IMR-90 (cell line): ENCODE measurements around the gene PHC2. TPM values are rescaled to one million over a fixed set of nuclear protein-coding genes. Genes with fewer than 3 reads are reported as not detected.

Experiments
- ATAC-seq: fragments of 200-7000 bp; cut with Tn5 transposase; 2 replicates; pipeline ENCODE4 v1.9.1; 2020; ENCODE audit warnings: low read depth, mild to moderate bottlenecking, moderate library complexity
- BruUV-seq: library from RNA; stranded (reverse); fragments of 400-500 nt; replicated peaks from 2 replicates; lab custom pipeline; 2021; lab: Mats Ljungman, UMichigan
- CTCF ChIA-PET: fragments of 300-600 bp; formaldehyde crosslinking; extraction: SDS; loops from one replicate; lab custom pipeline; 2021; ENCODE audit warnings: antibody characterized with exemption; lab: Yijun Ruan, JAX
- POLR2A ChIA-PET: fragments of 300-600 bp; sonication (Branson Sonifier 250); formaldehyde crosslinking; loops from one replicate; lab custom pipeline; 2022; ENCODE audit warnings: antibody characterized with exemption; ENCODE audit not compliant: unreplicated experiment; lab: Charles Lee
- DNase-seq: peaks from one replicate; pipeline ENCODE4 v3.0.0; 2013
- H2AFZ ChIP-seq: replicated peaks from 2 replicates; pipeline ENCODE3; 2013; ENCODE audit warnings: low read length, mild to moderate bottlenecking; ENCODE audit not compliant: poor library complexity
- H2AK5ac ChIP-seq: 2 replicates; pipeline ENCODE4 v1.6.1; 2013; ENCODE audit warnings: low read depth, low read length, inconsistent platforms
- H2AK9ac ChIP-seq: replicated peaks from 2 replicates; pipeline ENCODE3; 2013; ENCODE audit warnings: mild to moderate bottlenecking, low read depth, low read length, moderate library complexity; ENCODE audit not compliant: poor library complexity
- H2BK120ac ChIP-seq: 2 replicates; pipeline ENCODE4 v1.6.1; 2013; ENCODE audit warnings: low read depth, low read length, inconsistent platforms
- H2BK15ac ChIP-seq: 3 replicates; pipeline ENCODE4 v1.6.1; 2013; ENCODE audit warnings: low read depth, low read length, inconsistent platforms
- H2BK20ac ChIP-seq: 2 replicates; pipeline ENCODE4 v1.6.1; 2013; ENCODE audit warnings: low read depth, mild to moderate bottlenecking, inconsistent platforms, low read length, moderate library complexity
- H2BK5ac ChIP-seq: 2 replicates; pipeline ENCODE4 v1.6.1; 2013; ENCODE audit warnings: mild to moderate bottlenecking, low read depth, low read length, inconsistent platforms; ENCODE audit not compliant: poor library complexity, severe bottlenecking
- H3K14ac ChIP-seq: replicated peaks from 2 replicates; pipeline ENCODE4 v1.6.1; 2013; ENCODE audit warnings: low read depth, low read length, inconsistent platforms
- H3K18ac ChIP-seq: 2 replicates; pipeline ENCODE4 v1.6.1; 2013; ENCODE audit warnings: low read depth, low read length, control low read depth
- H3K23ac ChIP-seq: 2 replicates; pipeline ENCODE4 v1.6.1; 2013; ENCODE audit warnings: low read depth, low read length, inconsistent platforms
- H3K27ac ChIP-seq: 2 replicates; pipeline ENCODE4 v1.5.1; 2013; ENCODE audit warnings: mild to moderate bottlenecking, control low read depth, low read length; ENCODE audit not compliant: insufficient read depth
- H3K27me3 ChIP-seq: 2 replicates; pipeline ENCODE4 v1.6.1; 2013; ENCODE audit warnings: low read length; ENCODE audit not compliant: control insufficient read depth, insufficient read depth
- H3K36me3 ChIP-seq: 2 replicates; pipeline ENCODE4 v1.6.1; 2013; ENCODE audit warnings: low read length, mixed read lengths; ENCODE audit not compliant: control insufficient read depth, insufficient read depth
- H3K4ac ChIP-seq: 2 replicates; pipeline ENCODE4 v1.6.1; 2013; ENCODE audit warnings: low read depth, low read length, inconsistent platforms
- H3K4me1 ChIP-seq: 2 replicates; pipeline ENCODE4 v1.6.1; 2013; ENCODE audit warnings: low read length, mixed read lengths; ENCODE audit not compliant: control insufficient read depth, insufficient read depth
- H3K4me2 ChIP-seq: 2 replicates; pipeline ENCODE4 v1.6.1; 2013; ENCODE audit warnings: low read depth, mild to moderate bottlenecking, control low read depth, low read length, moderate library complexity
- H3K4me3 ChIP-seq: 2 replicates; pipeline ENCODE4 v1.5.1; 2013; ENCODE audit warnings: low read depth, mild to moderate bottlenecking, control low read depth, low read length, moderate library complexity; ENCODE audit not compliant: insufficient read depth
- H3K56ac ChIP-seq: 2 replicates; pipeline ENCODE4 v1.6.1; 2013; ENCODE audit warnings: low read length, inconsistent platforms; ENCODE audit not compliant: insufficient read depth; ENCODE audit errors: extremely low read depth
- H3K79me1 ChIP-seq, 2 experiments: 2 replicates each; pipeline ENCODE4 v1.6.1; 2013; ENCODE audit warnings: low read length in 2 of 2, inconsistent platforms in 1 of 2, low read depth in 1 of 2
- H3K9ac ChIP-seq: 2 replicates; pipeline ENCODE4 v1.6.1; 2013; ENCODE audit warnings: low read depth, low read length, control low read depth
- H3K9me1 ChIP-seq: 2 replicates; pipeline ENCODE4 v1.6.1; 2013; ENCODE audit warnings: low read length, inconsistent platforms; ENCODE audit not compliant: insufficient read depth
- H3K9me3 ChIP-seq: 2 replicates; pipeline ENCODE4 v1.6.1; 2013; ENCODE audit warnings: low read length; ENCODE audit not compliant: control insufficient read depth, insufficient read depth
- H4K20me1 ChIP-seq: 2 replicates; pipeline ENCODE4 v1.6.1; 2013; ENCODE audit warnings: low read length, inconsistent platforms; ENCODE audit not compliant: insufficient read depth
- H4K5ac ChIP-seq: 2 replicates; pipeline ENCODE4 v1.6.1; 2013; ENCODE audit warnings: mild to moderate bottlenecking, low read depth, low read length, control low read depth
- H4K8ac ChIP-seq, 2 experiments: 2 replicates each; pipeline ENCODE4 v1.6.1; 2013; ENCODE audit warnings: low read depth in 2 of 2, low read length in 2 of 2, control low read depth in 1 of 2, inconsistent platforms in 1 of 2
- H4K91ac ChIP-seq: 2 replicates; pipeline ENCODE4 v1.6.1; 2013; ENCODE audit warnings: low read depth, low read length, inconsistent platforms; ENCODE audit not compliant: insufficient read depth
- BHLHE40 ChIP-seq: fragments of 150-350 bp; IDR thresholded peaks from 2 replicates; pipeline ENCODE4 v1.6.1; 2016; ENCODE audit warnings: mild to moderate bottlenecking, low read depth, low read length
- CEBPB ChIP-seq: IDR thresholded peaks from 2 replicates; pipeline ENCODE4 v1.6.1; 2012; ENCODE audit warnings: low read depth, low read length, improper control_type of control experiment
- CHD1 ChIP-seq: IDR thresholded peaks from 2 replicates; pipeline ENCODE4 v1.6.1; 2012; ENCODE audit warnings: low read depth, low read length, improper control_type of control experiment
- CTCF ChIP-seq: conservative IDR thresholded peaks from 2 replicates; pipeline ENCODE4 v1.5.1; 2012; ENCODE audit warnings: mild to moderate bottlenecking, low read depth, low read length, improper control_type of control experiment
- FOS ChIP-seq: fragments of 150-350 bp; IDR thresholded peaks from 2 replicates; pipeline ENCODE4 v1.6.1; 2016; ENCODE audit warnings: low read depth, low read length
- MAFK ChIP-seq: IDR thresholded peaks from 2 replicates; pipeline ENCODE4 v1.6.1; 2012; ENCODE audit warnings: low read depth, low read length, improper control_type of control experiment
- MAZ ChIP-seq: IDR thresholded peaks from 2 replicates; pipeline ENCODE4 v1.6.1; 2012; ENCODE audit warnings: low read depth, mild to moderate bottlenecking, low read length, improper control_type of control experiment, moderate library complexity, borderline replicate concordance
- MXI1 ChIP-seq: IDR thresholded peaks from 2 replicates; pipeline ENCODE4 v1.6.1; 2012; ENCODE audit warnings: low read depth, mild to moderate bottlenecking, low read length, moderate library complexity, borderline replicate concordance
- NFE2L2 ChIP-seq: fragments of 150-350 bp; IDR thresholded peaks from 2 replicates; pipeline ENCODE4 v1.6.1; 2016; ENCODE audit warnings: low read depth, mild to moderate bottlenecking, low read length
- POLR2A ChIP-seq: IDR thresholded peaks from 2 replicates; pipeline ENCODE4 v1.6.1; 2012; ENCODE audit warnings: mild to moderate bottlenecking, low read depth, low read length
- RAD21 ChIP-seq: IDR thresholded peaks from 2 replicates; pipeline ENCODE4 v1.6.1; 2012; ENCODE audit warnings: low read length, improper control_type of control experiment
- RCOR1 ChIP-seq: IDR thresholded peaks from 2 replicates; pipeline ENCODE4 v1.6.1; 2012; ENCODE audit warnings: mild to moderate bottlenecking, low read length, improper control_type of control experiment; ENCODE audit not compliant: insufficient replicate concordance
- RFX5 ChIP-seq: IDR thresholded peaks from 2 replicates; pipeline ENCODE4 v1.8.0; 2012; ENCODE audit warnings: low read depth, mild to moderate bottlenecking, low read length, moderate library complexity
- SMC3 ChIP-seq: fragments of 150-350 bp; IDR thresholded peaks from 2 replicates; pipeline ENCODE4 v1.6.1; 2016; ENCODE audit warnings: low read depth, mild to moderate bottlenecking, antibody characterized with exemption, low read length, moderate library complexity
- USF2 ChIP-seq: fragments of 150-350 bp; IDR thresholded peaks from 2 replicates; pipeline ENCODE4 v1.6.1; 2017; ENCODE audit warnings: mild to moderate bottlenecking, antibody characterized with exemption, low read length, low read depth
- WGBS, 2 experiments: methylation state at CpG; one replicate each; pipeline versions ENCODE4 v1.1.5 to v1.1.7; 2013; ENCODE audit warnings: missing lambda C conversion rate in 2 of 2; ENCODE audit not compliant: insufficient read length in 1 of 2; ENCODE audit errors: extremely low coverage in 2 of 2; 5-methylcytosine and 5-hydroxymethylcytosine counted together
- dilution Hi-C: fragments of 300-500 bp; cut with HindIII; formaldehyde crosslinking; loops from one replicate; pipeline ENCODE4 v1.14.3; 2018; ENCODE audit warnings: low sequenced_read_pairs; ENCODE audit not compliant: unreplicated experiment
- in situ Hi-C: fragments of 300-500 bp; cut with MboI; formaldehyde crosslinking; loops from 3 replicates; pipeline ENCODE4 v1.14.3; 2019; ENCODE audit warnings: low sequenced_read_pairs, inconsistent platforms, mixed read lengths
- intact Hi-C: fragments of 100-400 bp; cut with micrococcal nuclease; formaldehyde crosslinking; loops from 2 replicates; pipeline ENCODE4 v1.10.0; 2022
- polyA plus RNA-seq, 3 experiments: library from polyadenylated mRNA; depleted of rRNA; stranded (reverse); fragments of >200 nt; gene quantifications; 2 replicates each; pipeline ENCODE4 v1.2.3, GENCODE V29; 2012; ENCODE audit warnings: low replicate concordance in 1 of 3
- total RNA-seq: library from RNA; depleted of rRNA; stranded (reverse); fragments of >200 nt; gene quantifications from 2 replicates; pipeline ENCODE4 v1.2.3, GENCODE V29; 2012
- TF ChIP-seq, protein P1 (sequence below): fragments of 150-350 bp; IDR thresholded peaks from 2 replicates; pipeline ENCODE4 v1.6.1; 2016; ENCODE audit warnings: low read depth, mild to moderate bottlenecking, low read length, moderate library complexity, borderline replicate concordance

Gene PHC2
- total and polyA plus RNA-seq, 2 of the 4 experiments (the other 2 are of a cell fraction) = 46.4 to 98.1 TPM

- no peak overlapping the region for H3K23ac ChIP-seq
- H3K4me1 ChIP-seq = peaks cover 53% of the 10 kb centered on the region
- peak overlapping the region; percentile 30; the same call in 1 of the 2 replicates for H3K4me2 ChIP-seq
- no peak for DNase-seq
- H3K56ac ChIP-seq = no peak overlapping the region
- H3K9me1 ChIP-seq = peaks cover 55% of the 10 kb centered on the region
- H3K9ac ChIP-seq = no peak overlapping the region
- in situ Hi-C loops (no loop called here), intact Hi-C loops (no loop called here), dilution Hi-C loops (no loop called here)
- peak overlapping the region; percentile 18; the same call in 1 of the 2 replicates for H2AK5ac ChIP-seq
- peaks cover 9 to 69% of the 10 kb centered on the region in 2 experiments; a peak in 3 of 4 replicates for H3K79me1 ChIP-seq
- H3K4ac ChIP-seq = peak overlapping the region; percentile 72
- no peak overlapping the region for H2BK120ac ChIP-seq
- POLR2A ChIA-PET = interaction anchor here (0.5 kb wide), 1 partner anchor 54 kb away, joined by 3 read pairs; no protein-coding TSS in a partner anchor
- peak overlapping the region; percentile 36; the same call in 1 of the 2 replicates for H3K27ac ChIP-seq
- H3K4me3 ChIP-seq = no peak overlapping the region
- peaks cover 42% of the 10 kb centered on the region for H3K36me3 ChIP-seq
- WGBS, 2 experiments = 100% methylated on average over 1 of the region's 9 CpGs; no CpG with 5 or more reads in 1 of the 2 experiments
- no peaks in the 10 kb centered on the region for H3K27me3 ChIP-seq
- no peak overlapping the region for H2AFZ ChIP-seq
- H4K5ac ChIP-seq = no peak overlapping the region
- ATAC-seq = no peak
- no peak overlapping the region for H2BK15ac ChIP-seq
- peak overlapping the region; percentile 33; the same call in 1 of the 2 replicates for H3K14ac ChIP-seq
- H3K9me3 ChIP-seq = no peaks in the 10 kb centered on the region
- H2BK5ac ChIP-seq = peak overlapping the region; percentile 27
- peak overlapping the region; percentile 0; the same call in 1 of the 2 replicates for H4K91ac ChIP-seq
- no peak overlapping the region for H2AK9ac ChIP-seq
- H4K20me1 ChIP-seq = peaks cover 98% of the 10 kb centered on the region
- H3K18ac ChIP-seq = 0 out of 2 replicates have a peak overlapping the region, but pooled peaks have one; percentile 7
- no TSS peak for BruUV-seq
- TF ChIP-seq POLR2A = no peak
- no peak for TF ChIP-seq BHLHE40
- TF ChIP-seq, protein P1, sequence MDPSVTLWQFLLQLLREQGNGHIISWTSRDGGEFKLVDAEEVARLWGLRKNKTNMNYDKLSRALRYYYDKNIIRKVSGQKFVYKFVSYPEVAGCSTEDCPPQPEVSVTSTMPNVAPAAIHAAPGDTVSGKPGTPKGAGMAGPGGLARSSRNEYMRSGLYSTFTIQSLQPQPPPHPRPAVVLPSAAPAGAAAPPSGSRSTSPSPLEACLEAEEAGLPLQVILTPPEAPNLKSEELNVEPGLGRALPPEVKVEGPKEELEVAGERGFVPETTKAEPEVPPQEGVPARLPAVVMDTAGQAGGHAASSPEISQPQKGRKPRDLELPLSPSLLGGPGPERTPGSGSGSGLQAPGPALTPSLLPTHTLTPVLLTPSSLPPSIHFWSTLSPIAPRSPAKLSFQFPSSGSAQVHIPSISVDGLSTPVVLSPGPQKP = no peak
- no peak for TF ChIP-seq FOS
- no peak for TF ChIP-seq CHD1
- no peak for TF ChIP-seq MXI1
- TF ChIP-seq NFE2L2 = no peak
- TF ChIP-seq SMC3 = no peak
- no peak for TF ChIP-seq RCOR1
- no peak for TF ChIP-seq RAD21
- no peak for TF ChIP-seq CTCF
- no peak for TF ChIP-seq RFX5
- no peak for TF ChIP-seq USF2
- TF ChIP-seq MAFK = no peak
- TF ChIP-seq MAZ = no peak
- no peak for TF ChIP-seq CEBPB
- H4K8ac ChIP-seq = no peak overlapping the region
- CTCF ChIA-PET = no interaction called here
- no peak overlapping the region for H2BK20ac ChIP-seq
Observed at GRCh38 chr1:33336580-33336979, 94.3 kb downstream of the PHC2 start.
